Measurements from ENCODE around the gene PYGO1.

DNA sequence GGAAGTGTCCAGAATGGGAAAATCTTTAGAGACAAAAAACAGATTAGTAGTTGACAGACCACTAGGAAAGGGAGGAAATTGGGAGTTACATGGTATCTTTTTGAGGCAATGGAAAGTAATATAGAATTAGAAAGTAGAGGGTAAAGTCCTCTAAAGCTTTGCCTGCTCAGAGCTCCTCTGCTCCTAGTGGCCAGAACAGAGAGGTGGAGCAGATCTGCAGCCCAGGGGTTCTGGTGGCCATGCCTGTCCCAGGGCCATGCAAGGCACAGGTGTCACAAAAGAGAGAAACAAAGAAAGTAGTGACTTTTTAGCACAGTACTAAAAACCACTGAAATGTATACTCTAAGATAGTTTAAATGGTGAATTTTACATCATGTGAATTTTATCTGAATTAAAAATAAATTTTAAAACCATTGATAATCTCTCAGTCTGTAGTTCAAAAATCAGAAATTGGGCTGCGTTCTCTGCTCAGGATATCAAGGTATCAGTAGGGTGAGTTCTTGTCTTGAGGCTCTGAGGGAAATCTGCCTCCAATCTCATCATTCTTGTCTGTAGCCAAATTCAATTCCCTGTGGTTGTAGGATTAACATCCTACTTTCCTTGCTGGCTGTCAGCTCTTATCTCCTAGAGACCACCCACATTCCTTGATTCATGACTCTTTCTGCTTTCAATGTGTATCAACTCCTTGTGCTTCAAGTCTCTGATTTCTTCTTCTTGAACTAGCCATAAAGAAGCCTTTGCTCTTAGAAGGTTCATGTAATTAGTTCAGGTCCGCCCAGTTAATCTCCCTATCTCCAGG lies 23.6 kb downstream of the PYGO1 start:
- TF ChIP-seq CTCF (IDR thresholded peaks at IDR 0.05) (peak; percentile 37), EZH2 (IDR thresholded peaks at IDR 0.05) (no peak), EZH2phosphoT487 (IDR thresholded peaks at IDR 0.05) (no peak)

All from neural progenitor cell (in vitro differentiated cells).